Measurements from ENCODE around the gene SAP30. TPM values are rescaled to one million over a fixed set of nuclear protein-coding genes. Genes with fewer than 3 reads are reported as not detected.

The SAP30 gene
- total RNA-seq, 1 experiment from 2014 or later = 13.5 TPM

DNA sequence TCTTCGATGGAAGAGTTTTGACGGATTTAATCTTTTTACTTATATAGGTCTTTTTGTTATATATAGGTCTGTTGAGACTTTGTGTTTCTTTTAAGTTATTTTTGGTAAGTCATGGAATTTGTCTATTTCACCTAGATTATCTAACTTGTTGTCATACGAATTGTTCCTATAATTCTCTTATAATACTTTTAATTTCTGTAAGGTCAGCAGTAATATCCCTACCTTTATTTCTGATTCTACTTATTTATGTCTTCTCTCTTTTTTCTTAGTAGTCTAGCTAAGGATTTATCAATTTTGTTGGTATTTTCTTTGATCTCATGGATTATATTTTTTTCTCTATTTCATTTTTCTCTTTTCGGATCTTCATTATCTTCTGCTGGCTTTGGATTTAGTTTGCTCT is 11.6 kb downstream of the SAP30 start:
- Histone ChIP-seq H3K56ac (ENCODE audit: insufficient read length, low read depth, low read length) (no peak overlapping the region), H4K8ac (replicated peaks; ENCODE audit: insufficient read length, low read depth, low read length) (no peak overlapping the region), H3K4ac (ENCODE audit: low read depth, low read length) (no peak overlapping the region), H3K4me2 (ENCODE audit: insufficient read depth, insufficient read length, low read length) (no peak overlapping the region), H3K23me2 (ENCODE audit: insufficient read length, low read depth, low read length, poor library complexity, severe bottlenecking) (no peaks in the 10 kb centered on the region), H2BK20ac (ENCODE audit: low read depth, low read length, poor library complexity, severe bottlenecking) (no peak overlapping the region), H4K91ac (ENCODE audit: insufficient read length, low read depth, low read length) (no peak overlapping the region), H4K20me1 (ENCODE audit: control insufficient read depth, insufficient read depth, insufficient read length) (no peaks in the 10 kb centered on the region), H3K9me3 (ENCODE audit: control insufficient read depth, low read depth, low read length) (no peaks in the 10 kb centered on the region), H3K9ac (ENCODE audit: extremely low read depth, insufficient read length, low read length) (no peak overlapping the region), H3K27me3 (ENCODE audit: insufficient read depth, low read length) (no peaks in the 10 kb centered on the region), H4K5ac (ENCODE audit: insufficient read length, low read depth, low read length) (no peak overlapping the region), H3K27ac (ENCODE audit: insufficient read length, low read depth, low read length) (no peak overlapping the region), H2BK15ac (ENCODE audit: low read depth, low read length) (no peak overlapping the region), H2BK12ac (ENCODE audit: insufficient read length, low read depth, low read length) (no peak overlapping the region), H3K79me1 (ENCODE audit: insufficient read depth, low read depth, low read length, poor library complexity, severe bottlenecking) (no peaks in the 10 kb centered on the region), H2BK120ac (ENCODE audit: low read depth, low read length, poor library complexity, severe bottlenecking) (no peak overlapping the region), H3K14ac (ENCODE audit: insufficient read depth, low read length) (no peak overlapping the region), H3K18ac (ENCODE audit: insufficient read length, low read depth, low read length) (no peak overlapping the region), H3K23ac (ENCODE audit: insufficient read length, low read depth, low read length) (no peak overlapping the region), H2BK5ac (ENCODE audit: insufficient read length, low read length) (no peak overlapping the region), H3K79me2 (ENCODE audit: insufficient read depth, low read length) (no peaks in the 10 kb centered on the region), H2AFZ (ENCODE audit: low read length) (no peak overlapping the region), H2AK5ac (ENCODE audit: insufficient read length, low read length) (no peak overlapping the region), H3K4me1 (ENCODE audit: insufficient read depth, low read length) (no peaks in the 10 kb centered on the region), H3T11ph (ENCODE audit: low read length) (no peak overlapping the region)
- TF ChIP-seq, protein P1, sequence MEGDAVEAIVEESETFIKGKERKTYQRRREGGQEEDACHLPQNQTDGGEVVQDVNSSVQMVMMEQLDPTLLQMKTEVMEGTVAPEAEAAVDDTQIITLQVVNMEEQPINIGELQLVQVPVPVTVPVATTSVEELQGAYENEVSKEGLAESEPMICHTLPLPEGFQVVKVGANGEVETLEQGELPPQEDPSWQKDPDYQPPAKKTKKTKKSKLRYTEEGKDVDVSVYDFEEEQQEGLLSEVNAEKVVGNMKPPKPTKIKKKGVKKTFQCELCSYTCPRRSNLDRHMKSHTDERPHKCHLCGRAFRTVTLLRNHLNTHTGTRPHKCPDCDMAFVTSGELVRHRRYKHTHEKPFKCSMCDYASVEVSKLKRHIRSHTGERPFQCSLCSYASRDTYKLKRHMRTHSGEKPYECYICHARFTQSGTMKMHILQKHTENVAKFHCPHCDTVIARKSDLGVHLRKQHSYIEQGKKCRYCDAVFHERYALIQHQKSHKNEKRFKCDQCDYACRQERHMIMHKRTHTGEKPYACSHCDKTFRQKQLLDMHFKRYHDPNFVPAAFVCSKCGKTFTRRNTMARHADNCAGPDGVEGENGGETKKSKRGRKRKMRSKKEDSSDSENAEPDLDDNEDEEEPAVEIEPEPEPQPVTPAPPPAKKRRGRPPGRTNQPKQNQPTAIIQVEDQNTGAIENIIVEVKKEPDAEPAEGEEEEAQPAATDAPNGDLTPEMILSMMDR (conservative IDR thresholded peaks at IDR 0.05) = no peak
- peaks cover 18 to 24% of the 10 kb centered on the region in 2 experiments for H3K4me1 Mint-ChIP-seq
- H3K36me3 Mint-ChIP-seq (ENCODE audit: insufficient read depth in 1 of 3, low read depth in 3 of 3) = no peaks in the 10 kb centered on the region; a peak in 2 of 7 replicates
- H3K27ac Mint-ChIP-seq = no peak overlapping the region
- DNase-seq = no peak
- H3K9me3 Mint-ChIP-seq = no peaks in the 10 kb centered on the region
- no CpG with 5 or more reads among the region's 4 CpGs for WGBS (ENCODE audit: extremely low coverage, insufficient read length, low lambda C conversion rate)
- no peak overlapping the region for H3K4me3 Mint-ChIP-seq
- H3K27me3 Mint-ChIP-seq (ENCODE audit: low read depth) = no peaks in the 10 kb centered on the region
